Activated CD4-positive, alpha-beta T cell treated with anti-CD3 and anti-CD28 coated beads, Interleukin-2, Interleukin-6, amounts not matched to agents 100 ng/mL and 50 ng/mL, durations not matched to agents 16 hours and 8 hours (primary cell): Measurements from ENCODE around the gene ATP2A3.

Experiments
- DNase-seq: peaks from one replicate; pipeline ENCODE4 v3.0.0-alpha.2; 2020

ATP2A3 gene

DNA sequence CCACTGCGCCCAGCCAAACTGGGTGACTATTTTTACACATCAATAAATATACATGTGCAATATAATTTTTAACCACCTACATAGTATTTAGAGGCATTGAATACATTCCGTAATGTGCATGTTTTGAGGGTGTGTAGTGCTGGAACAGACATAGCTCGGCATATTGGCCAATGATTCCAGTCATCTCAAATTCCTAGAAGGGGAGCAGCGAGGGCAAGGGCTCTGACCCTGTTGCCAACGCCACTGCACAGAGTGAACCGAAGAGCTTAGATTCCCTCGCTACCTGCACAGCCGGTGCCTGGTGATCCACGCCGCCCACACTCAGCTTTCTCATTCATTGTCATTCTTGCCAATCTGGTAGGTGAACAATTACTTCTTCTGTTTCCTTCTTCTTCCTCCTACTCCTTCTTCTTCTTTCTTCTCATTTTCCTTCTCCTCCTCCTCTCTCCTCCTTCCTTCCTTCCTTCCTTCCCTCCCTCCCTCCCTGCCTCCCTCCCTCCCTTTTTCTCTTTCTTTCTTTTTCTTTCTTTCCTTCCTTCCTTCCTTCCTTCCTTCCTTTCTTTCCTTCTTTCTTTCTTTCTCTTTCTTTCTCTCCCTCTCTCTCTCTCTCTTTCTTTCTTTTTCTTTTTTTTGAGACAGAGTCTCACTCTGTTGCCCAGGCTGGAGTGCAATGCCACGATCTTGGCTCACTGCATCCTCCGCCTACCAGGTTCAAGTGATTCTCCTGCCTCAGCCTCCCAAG lies 26.3 kb upstream of the ATP2A3 start:
- no peak for DNase-seq

GRCh38 chr17:3989041-3989886 lies 25.0 kb upstream of the ATP2A3 start:
- no peak for DNase-seq

DNA sequence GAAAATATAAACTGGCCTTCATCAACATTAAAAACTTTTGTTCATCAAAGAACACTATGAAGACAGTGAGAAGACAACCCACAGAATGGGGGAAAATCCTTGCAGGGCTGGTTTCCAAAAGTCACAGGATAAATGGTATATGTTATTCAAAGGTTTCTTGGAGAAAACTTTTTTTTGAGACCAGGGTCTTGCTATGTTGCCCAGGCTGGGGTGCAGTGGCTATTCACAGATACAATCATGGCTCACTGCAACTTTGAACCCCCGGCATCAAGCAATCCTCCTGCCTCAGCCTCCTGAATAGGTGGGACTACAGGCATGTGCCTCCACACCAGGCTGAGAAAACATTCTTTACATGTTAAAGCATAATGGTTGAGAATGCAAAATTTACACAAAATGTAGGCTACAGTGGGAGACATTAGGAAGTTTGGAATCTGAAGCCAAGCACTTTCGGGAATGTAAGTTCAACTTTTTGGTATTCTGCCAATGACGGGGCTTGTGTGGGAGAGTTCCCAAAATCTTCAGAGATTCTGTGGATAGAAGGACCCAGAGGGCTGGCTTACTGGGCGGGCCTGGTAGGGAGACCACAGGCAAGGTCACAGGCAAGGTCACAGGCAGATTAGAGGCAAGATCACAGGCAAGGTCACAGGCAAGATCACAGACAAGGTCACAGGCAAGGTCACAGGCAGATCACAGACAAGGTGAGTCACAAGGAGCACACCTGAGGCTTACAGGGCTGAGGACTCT lies 24.2 kb upstream of the ATP2A3 start:
- no peak for DNase-seq

DNA sequence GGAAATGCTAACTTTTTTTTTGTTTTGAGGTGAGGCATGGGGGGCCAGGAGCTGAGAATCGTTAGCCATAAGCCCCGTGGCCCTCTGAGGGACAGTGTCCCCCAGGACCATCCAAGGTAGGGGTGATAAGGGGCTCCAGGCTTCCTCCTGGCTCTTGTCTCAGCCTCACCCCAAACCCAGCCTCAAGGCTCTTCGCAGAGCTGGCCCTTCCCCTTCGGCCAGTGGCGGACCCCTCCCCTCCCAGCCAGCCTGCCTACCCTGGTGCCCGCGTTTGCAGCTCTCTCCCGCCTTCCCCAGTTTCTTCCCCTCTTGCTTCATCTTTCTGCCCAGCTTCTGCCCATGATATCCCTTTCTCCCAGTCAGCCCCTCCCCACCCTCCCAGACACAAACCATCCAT lies 22.7 kb upstream of the ATP2A3 start:
- DNase-seq: no peak

DNA sequence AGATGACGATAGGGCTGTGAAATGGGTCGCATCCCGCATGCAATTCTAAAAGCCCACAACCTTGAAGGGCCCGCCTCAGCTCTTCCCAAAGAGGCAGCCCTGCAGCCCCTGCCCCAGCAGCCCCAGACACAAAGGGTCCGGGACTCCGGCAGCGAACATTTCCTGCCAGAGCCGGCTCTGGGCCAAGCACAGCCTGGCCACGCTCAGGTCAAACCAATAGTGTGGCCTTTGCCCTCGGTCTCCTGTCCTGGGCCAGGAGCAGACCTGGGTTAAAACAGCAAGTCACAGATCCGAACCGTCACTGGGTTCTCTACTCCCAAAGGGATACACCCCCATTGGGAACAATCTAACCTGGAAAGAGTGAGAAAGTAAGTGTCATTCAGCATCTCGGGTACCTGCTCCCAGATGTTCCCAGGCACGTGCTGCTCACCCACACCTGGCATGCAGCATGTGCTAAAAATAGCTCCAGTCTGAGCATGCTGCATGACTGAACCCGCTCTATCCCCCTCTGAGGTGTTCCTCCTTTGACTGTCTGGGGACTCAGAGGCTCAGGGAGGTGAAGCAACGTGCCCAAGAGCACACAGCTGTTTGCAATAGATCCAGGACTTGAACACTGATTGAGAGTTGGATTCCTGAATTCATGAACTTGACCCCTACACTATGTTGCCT lies 22.2 kb upstream of the ATP2A3 start:
- DNase-seq: no peak

- DNase-seq: no peak
These were observed 21.6 kb upstream of the ATP2A3 start for GRCh38 chr17:3985846-3986245.

- DNase-seq: no peak
These were observed 19.6 kb upstream of the ATP2A3 start for GRCh38 chr17:3983606-3984484.

GRCh38 chr17:3982541-3983017 lies 18.3 kb upstream of the ATP2A3 start:
- DNase-seq: no peak

GRCh38 chr17:3982113-3982512 lies 17.9 kb upstream of the ATP2A3 start:
- DNase-seq: no peak

GRCh38 chr17:3981455-3981854 lies 17.2 kb upstream of the ATP2A3 start:
- DNase-seq: no peak

GRCh38 chr17:3980381-3981014 lies 16.3 kb upstream of the ATP2A3 start:
- DNase-seq: no peak

DNA sequence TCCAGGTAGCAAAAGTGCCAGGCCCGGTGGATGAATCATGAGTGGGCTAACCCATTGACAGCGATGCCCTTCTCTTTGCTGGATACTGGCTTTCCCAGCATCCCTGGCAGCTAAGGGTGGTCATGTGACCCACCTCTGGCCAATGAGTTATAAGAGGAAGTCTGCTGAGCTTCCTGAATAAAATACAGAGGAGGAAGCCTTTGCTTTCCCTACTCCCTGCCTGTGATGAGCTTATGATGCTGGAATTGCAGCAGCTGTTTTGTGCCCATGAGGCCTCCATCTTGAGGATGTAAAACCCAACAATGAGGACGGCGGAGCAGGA lies 15.0 kb upstream of the ATP2A3 start:
- DNase-seq: no peak

DNA sequence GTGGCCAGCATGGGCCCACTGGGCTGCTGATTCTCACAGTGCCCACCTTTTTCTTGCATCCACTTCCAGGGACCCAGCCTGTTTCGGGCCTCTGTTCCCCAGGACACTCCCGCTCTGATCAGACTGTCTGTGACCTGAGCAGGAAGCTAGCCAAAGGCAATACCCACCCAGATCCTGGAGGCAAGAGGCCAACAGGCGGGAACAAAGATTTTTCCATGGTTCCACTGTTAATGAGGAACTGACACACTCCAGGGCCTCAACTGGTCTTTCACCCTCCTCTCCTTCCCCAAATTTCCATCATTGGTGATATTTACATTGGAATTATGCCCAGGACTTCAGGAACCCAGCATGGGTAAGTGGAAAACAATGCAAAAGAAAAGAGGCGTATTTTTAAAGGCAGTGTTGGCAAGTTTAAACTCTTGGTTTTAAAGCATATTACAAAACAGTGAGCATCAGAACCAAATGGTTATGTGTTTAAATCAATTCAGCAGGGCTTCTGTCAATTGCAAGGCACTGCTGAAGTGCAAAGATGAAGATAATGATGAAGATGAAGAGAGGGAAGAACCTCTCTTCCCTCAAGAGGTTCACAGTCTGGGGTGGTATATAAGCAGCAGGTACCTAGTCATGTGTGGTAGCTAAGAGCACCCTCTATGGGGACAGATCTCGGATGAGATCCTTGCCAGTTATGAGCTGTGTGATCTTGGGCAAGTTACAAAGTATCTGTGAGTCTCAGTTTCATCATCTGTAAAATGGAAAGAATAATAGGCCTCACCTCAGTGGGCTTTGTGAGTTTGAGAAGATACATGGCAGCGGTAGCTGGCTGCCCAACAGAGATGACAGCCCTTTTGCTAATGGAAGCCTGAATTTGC lies 14.4 kb upstream of the ATP2A3 start:
- no peak for DNase-seq

GRCh38 chr17:3977387-3977786 lies 13.2 kb upstream of the ATP2A3 start:
- no peak for DNase-seq

GRCh38 chr17:3976675-3977171 lies 12.5 kb upstream of the ATP2A3 start:
- DNase-seq: no peak

DNA sequence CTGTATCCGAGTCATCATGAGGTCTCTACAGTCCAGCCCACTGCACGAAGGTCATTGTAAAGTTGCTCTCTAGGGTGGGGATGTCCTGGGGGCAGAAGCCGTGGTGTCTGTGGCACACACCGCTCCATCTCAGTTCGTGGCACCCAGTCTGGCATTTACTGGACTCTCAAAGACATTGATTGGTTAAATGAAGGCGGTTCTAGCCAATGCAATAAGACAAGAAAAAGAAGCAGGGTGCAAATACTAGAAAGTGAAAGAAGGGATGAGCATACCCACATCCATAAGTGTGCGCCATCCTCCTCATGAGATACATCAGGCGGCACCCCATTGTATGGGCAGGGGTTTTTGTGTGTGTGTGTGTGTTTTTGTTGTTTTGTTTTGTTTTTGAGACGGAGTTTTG lies 10.7 kb upstream of the ATP2A3 start:
- no peak for DNase-seq

GRCh38 chr17:3974138-3974687 lies 10.0 kb upstream of the ATP2A3 start:
- no peak for DNase-seq

- no peak for DNase-seq
These were observed 9.4 kb upstream of the ATP2A3 start for GRCh38 chr17:3973495-3974137.

DNA sequence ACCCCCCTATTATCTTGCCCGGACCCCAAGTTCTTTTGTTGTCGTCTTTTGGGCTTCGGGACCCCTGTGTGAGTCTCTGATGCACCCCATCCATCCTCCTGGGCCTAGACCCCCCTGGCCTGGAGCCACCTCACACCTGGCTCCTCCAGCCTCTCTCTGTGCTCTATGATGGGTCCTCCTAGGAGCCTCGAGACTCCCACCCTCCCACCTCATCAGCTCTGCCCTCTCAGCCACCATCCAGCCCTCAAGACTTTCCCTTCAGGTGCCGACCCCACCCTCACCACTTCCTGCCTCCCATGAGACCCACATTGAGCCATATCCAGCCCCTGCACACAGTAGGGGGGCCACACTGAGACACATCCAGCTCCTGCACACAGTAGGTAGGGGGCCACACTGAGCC lies 8.7 kb upstream of the ATP2A3 start:
- no peak for DNase-seq
